Mucosa of descending colon (tissue), 3 donors: ENCODE results near the gene TM2D3. TPM values are rescaled to one million over a fixed set of nuclear protein-coding genes. Genes with fewer than 3 reads are reported as not detected.

Experiments
- ATAC-seq: fragments of 200-7000 bp; cut with Tn5 transposase; one replicate; pipeline ENCODE4 v1.9.1; 2020; ENCODE audit warnings: mild to moderate bottlenecking, moderate library complexity
- DNase-seq, 3 donors: peaks; one replicate each; pipeline ENCODE4 v3.0.0-alpha.2; 2020
- H3K36me3 ChIP-seq: fragments of 200-600 bp; one replicate; pipeline ENCODE4 v1.8.0; 2021; ENCODE audit warnings: low read depth, mild to moderate bottlenecking
- H3K4me1 ChIP-seq: fragments of 200-600 bp; one replicate; pipeline ENCODE4 v1.8.0; 2021; ENCODE audit warnings: low read depth, mild to moderate bottlenecking
- H3K4me3 ChIP-seq: fragments of 200-600 bp; one replicate; pipeline ENCODE4 v1.8.0; 2021; ENCODE audit warnings: mild to moderate bottlenecking
- H3K9me3 ChIP-seq: fragments of 200-600 bp; one replicate; pipeline ENCODE4 v1.8.0; 2021; ENCODE audit warnings: mild to moderate bottlenecking
- CTCF ChIP-seq: fragments of 200-600 bp; IDR thresholded peaks from one replicate; pipeline ENCODE4 v1.8.0; 2022; ENCODE audit warnings: antibody characterized with exemption, mild to moderate bottlenecking
- intact Hi-C, 2 donors: fragments of 100-400 bp; cut with DNase I in 1 of 2; cut with micrococcal nuclease in 1 of 2; formaldehyde crosslinking; loops; one replicate each; pipeline versions ENCODE4 v1.11.0 to v1.11.1; 2022; cut with DNase I, micrococcal nuclease
- total RNA-seq, 3 donors: library from RNA; stranded (reverse); fragmentation: NEBNext Ultra II Directional in 2 of 3; extraction: Animal tissue kit (Norgen Biotek cat#: 25700) in 2 of 3; gene quantifications; one replicate each; pipeline versions ENCODE4 v1.2.1 to v1.2.4, GENCODE V29; 2021 to 2023
- donor health status: DM: no; HTN: no; CAD: no; lungs with moderate emphysema.
- donor health status: DM: no; HTN: no; CAD: no.
- donor health status: DM: no; HTN: yes; CAD: no.

Gene TM2D3
- total RNA-seq, 3 donors from 2014 or later, result 30.9 to 54.0 (median 35.8) TPM

GRCh38 chr15:101692801-101693598, 40.8 kb upstream of the TM2D3 start:
- no peak for TF ChIP-seq CTCF
- no peak for DNase-seq
- Histone ChIP-seq H3K9me3 (no peaks in the 10 kb centered on the region), H3K4me1 (no peaks in the 10 kb centered on the region), H3K4me3 (no peak overlapping the region), H3K36me3 (no peaks in the 10 kb centered on the region)
- intact Hi-C loops, result no loop called here
- no peak for ATAC-seq

GRCh38 chr15:101689901-101690300, 37.7 kb upstream of the TM2D3 start:
- DNase-seq, result no peak
- Histone ChIP-seq H3K9me3 (no peaks in the 10 kb centered on the region), H3K36me3 (no peaks in the 10 kb centered on the region), H3K4me3 (no peak overlapping the region), H3K4me1 (no peaks in the 10 kb centered on the region)
- ATAC-seq, result no peak
- no peak for TF ChIP-seq CTCF
- intact Hi-C loops, result no loop called here

- TF ChIP-seq CTCF, result no peak
- ATAC-seq (no peak), DNase-seq (no peak)
- intact Hi-C loops, result no loop called here
- H3K4me1 ChIP-seq, result no peaks in the 10 kb centered on the region
- no peak overlapping the region for H3K4me3 ChIP-seq
- no peaks in the 10 kb centered on the region for H3K9me3 ChIP-seq
- no peaks in the 10 kb centered on the region for H3K36me3 ChIP-seq
Measured at GRCh38 chr15:101686718-101687117, 34.5 kb upstream of the TM2D3 start.

GRCh38 chr15:101684877-101685276, 32.7 kb upstream of the TM2D3 start:
- DNase-seq (no peak), ATAC-seq (no peak)
- Histone ChIP-seq H3K4me1 (no peaks in the 10 kb centered on the region), H3K36me3 (no peaks in the 10 kb centered on the region), H3K9me3 (no peaks in the 10 kb centered on the region), H3K4me3 (no peak overlapping the region)
- TF ChIP-seq CTCF, result no peak
- intact Hi-C loops, result no loop called here

GRCh38 chr15:101684384-101684783, 32.2 kb upstream of the TM2D3 start:
- DNase-seq, result no peak
- Histone ChIP-seq H3K4me3 (no peak overlapping the region), H3K4me1 (no peaks in the 10 kb centered on the region), H3K36me3 (no peaks in the 10 kb centered on the region), H3K9me3 (no peaks in the 10 kb centered on the region)
- peak; percentile 63 for ATAC-seq
- TF ChIP-seq CTCF, result no peak
- intact Hi-C loops, result no loop called here
